Kidney (tissue), 14 donors: ENCODE results near the gene ZNF669. TPM values are rescaled to one million over a fixed set of nuclear protein-coding genes. Genes with fewer than 3 reads are reported as not detected.

Experiments
- DNase-seq, 5 donors: peaks; one replicate each; pipeline ENCODE4 v3.0.0-alpha.2; 2013 to 2020
- FAIRE-seq: peaks from 2 replicates; lab custom pipeline; 2012; peaks lifted over from hg19 to GRCh38; lab: Jason Lieb, UNC
- H3K27ac ChIP-seq, 2 donors: one replicate each; pipeline ENCODE4 v1.7.0; 2013; ENCODE audit warnings: low read depth in 2 of 2, low read length in 2 of 2, inconsistent platforms in 1 of 2
- H3K27me3 ChIP-seq: one replicate; pipeline ENCODE4 v1.7.1; 2013; ENCODE audit warnings: low read length, inconsistent platforms; ENCODE audit not compliant: control insufficient read depth, insufficient read depth
- H3K36me3 ChIP-seq, 3 donors: one replicate each; pipeline versions ENCODE4 v1.7.0 to v1.7.1; 2013; ENCODE audit warnings: low read length in 3 of 3, control low read depth in 1 of 3, inconsistent platforms in 1 of 3; ENCODE audit not compliant: insufficient read depth in 3 of 3, control insufficient read depth in 2 of 3
- H3K4me1 ChIP-seq, 3 donors: one replicate each; pipeline versions ENCODE4 v1.7.0 to v1.7.1; 2013; ENCODE audit warnings: low read length in 3 of 3, inconsistent platforms in 1 of 3, low read depth in 1 of 3; ENCODE audit not compliant: control insufficient read depth in 2 of 3, insufficient read depth in 2 of 3
- H3K4me3 ChIP-seq, 3 donors: one replicate each; pipeline versions ENCODE4 v1.7.0 to v1.8.1; 2013; ENCODE audit warnings: low read length in 3 of 3, control low read depth in 1 of 3, inconsistent platforms in 1 of 3
- H3K9ac ChIP-seq, 3 donors: one replicate each; pipeline versions ENCODE4 v1.7.0 to v1.7.1; 2013; ENCODE audit warnings: low read length in 3 of 3, control low read depth in 1 of 3, inconsistent platforms in 1 of 3
- H3K9me3 ChIP-seq, 3 donors: one replicate each; pipeline versions ENCODE4 v1.7.0 to v1.7.1; 2013; ENCODE audit warnings: low read length in 3 of 3, control low read depth in 1 of 3, inconsistent platforms in 1 of 3; ENCODE audit not compliant: control insufficient read depth in 2 of 3, insufficient read depth in 1 of 3
- CTCF ChIP-seq: IDR thresholded peaks from 3 replicates; pipeline ENCODE4 v1.5.1; 2012; ENCODE audit warnings: mild to moderate bottlenecking, moderate library complexity, borderline replicate concordance; ENCODE audit not compliant: insufficient read depth; ENCODE audit errors: extremely low read depth
- intact Hi-C: fragments of 100-400 bp; cut with DNase I; formaldehyde crosslinking; loops from one replicate; pipeline ENCODE4 v1.11.1; 2022
- polyA plus RNA-seq: library from polyadenylated mRNA; stranded (reverse); fragments of 350-450 nt; fragmentation: Illumina TruSeq; extraction: RNeasy Lipid Tissue Mini Kit (QIAGEN cat#74804); gene quantifications from one replicate; pipeline ENCODE4 v1.2.3, GENCODE V29; 2014; ENCODE audit warnings: low read depth, low replicate concordance; ENCODE audit not compliant: insufficient read depth
- total RNA-seq: library from RNA; stranded (reverse); fragmentation: NEBNext Ultra II Directional; extraction: Animal tissue kit (Norgen Biotek cat#: 25700); gene quantifications from one replicate; pipeline ENCODE4 v1.2.1, GENCODE V29; 2021
- donor health status: control.
- donor health status: control.
- donor health status: control.
- donor health status: control.
- donor health status: control.
- donor health status: DM: yes; HTN: yes; CAD: no.
- donor health status: Normal renal cell carcinoma (clear cell type).

ZNF669 gene
- total and polyA plus RNA-seq, 2 donors from 2014 or later = 4.2 to 7.8 TPM

GRCh38 chr1:247118946-247119446 is 14.8 kb upstream of the ZNF669 start:
- no peak overlapping the region for H3K9ac ChIP-seq

GRCh38 chr1:247115545-247115944 is 11.4 kb upstream of the ZNF669 start:
- no peak overlapping the region for H3K4me3 ChIP-seq
- intact Hi-C loops = no loop called here
- H3K9ac ChIP-seq = no peak overlapping the region
- H3K9me3 ChIP-seq = no peaks in the 10 kb centered on the region
- no peak for TF ChIP-seq CTCF
- no peak for FAIRE-seq
- no peak overlapping the region for H3K27ac ChIP-seq
- no peak for DNase-seq
- no peaks in the 10 kb centered on the region for H3K27me3 ChIP-seq
- H3K36me3 ChIP-seq = no peaks in the 10 kb centered on the region
- H3K4me1 ChIP-seq = no peaks in the 10 kb centered on the region

More at GRCh38 chr1:247118946-247119446, 14.8 kb upstream of the ZNF669 start:
- FAIRE-seq = no peak
- Histone ChIP-seq H3K27me3 (no peaks in the 10 kb centered on the region), H3K27ac (no peak overlapping the region), H3K4me1 (no peaks in the 10 kb centered on the region), H3K4me3 (no peak overlapping the region), H3K36me3 (no peaks in the 10 kb centered on the region), H3K9me3 (no peaks in the 10 kb centered on the region)
- no peak for TF ChIP-seq CTCF
- DNase-seq = no peak
- intact Hi-C loops = no loop called here

- Histone ChIP-seq H3K9me3 (no peaks in the 10 kb centered on the region), H3K27me3 (no peaks in the 10 kb centered on the region), H3K36me3 (no peaks in the 10 kb centered on the region), H3K4me1 (no peaks in the 10 kb centered on the region), H3K4me3 (no peak overlapping the region), H3K9ac (no peak overlapping the region), H3K27ac (no peak overlapping the region)
- intact Hi-C loops = no loop called here
- TF ChIP-seq CTCF = no peak
- FAIRE-seq (no peak), DNase-seq (no peak)
Measured at GRCh38 chr1:247115141-247115510, 11.0 kb upstream of the ZNF669 start.
